DMS153 treated with DMSO at 0.1 percent for 48 hours (cell line): ENCODE results near the gene BMP7.
"Not testable (repeated sequence)": the region's sequence is repeated elsewhere in the genome, so short reads cannot be mapped to it uniquely, and the experiment has no call there.

Experiments
- DNase-seq: peaks from one replicate; lab custom pipeline; 2025; ENCODE audit not compliant: unreplicated experiment; lab: John Stamatoyannopoulos, UW

The BMP7 gene

GRCh38 chr20:57173986-57174385 is 92.5 kb downstream of the BMP7 start:
- DNase-seq, result no peak

GRCh38 chr20:57173041-57173440 is 93.4 kb downstream of the BMP7 start:
- DNase-seq, result no peak

GRCh38 chr20:57170343-57170742 is 96.1 kb downstream of the BMP7 start:
- DNase-seq, result no peak

- no peak for DNase-seq
Observed at GRCh38 chr20:57169162-57169561, 97.3 kb downstream of the BMP7 start.

- DNase-seq, result no peak
Observed at GRCh38 chr20:57167971-57168701, 98.3 kb downstream of the BMP7 start.

GRCh38 chr20:57167292-57167655 is 99.2 kb downstream of the BMP7 start:
- no peak for DNase-seq

- DNase-seq, result no peak
Observed at GRCh38 chr20:57166568-57167291, 99.7 kb downstream of the BMP7 start.

GRCh38 chr20:57165427-57166004 is 100.9 kb downstream of the BMP7 start:
- DNase-seq, result no peak

- no peak for DNase-seq
Observed at GRCh38 chr20:57164872-57165271, 101.6 kb downstream of the BMP7 start.

GRCh38 chr20:57163041-57163440 is 103.4 kb downstream of the BMP7 start:
- no peak for DNase-seq

GRCh38 chr20:57162362-57162652 is 104.1 kb downstream of the BMP7 start:
- no peak for DNase-seq

GRCh38 chr20:57161478-57162361 is 104.7 kb downstream of the BMP7 start:
- no peak for DNase-seq

GRCh38 chr20:57160985-57161384 is 105.5 kb downstream of the BMP7 start:
- no peak for DNase-seq

GRCh38 chr20:57159945-57160610 is 106.4 kb downstream of the BMP7 start:
- no peak for DNase-seq

- DNase-seq, result no peak
Observed at GRCh38 chr20:57159193-57159851, 107.1 kb downstream of the BMP7 start.

GRCh38 chr20:57158474-57158873 is 108.0 kb downstream of the BMP7 start:
- DNase-seq, result no peak

GRCh38 chr20:57157787-57158186 is 108.7 kb downstream of the BMP7 start:
- DNase-seq, result not testable (repeated sequence)

- DNase-seq, result no peak
Observed at GRCh38 chr20:57157106-57157691, 109.2 kb downstream of the BMP7 start.

- no peak for DNase-seq
Observed at GRCh38 chr20:57156011-57156729, 110.3 kb downstream of the BMP7 start.
